Effector memory CD8-positive, alpha-beta T cell (primary cell): Measurements from ENCODE around the gene PARD3B.

Experiments
- ATAC-seq: fragments of 150-1000 bp; cut with Tn5 transposase; replicated peaks from 2 replicates; pipeline ENCODE4 v1.10.0; 2021; ENCODE audit warnings: mild to moderate bottlenecking, moderate library complexity
- DNase-seq, 3 experiments: peaks; one replicate each; pipeline ENCODE4 v3.0.0; 2021
- H3K27ac Mint-ChIP-seq, 2 donors: one replicate each; pipeline ENCODE4 v1.8.0; 2022; ENCODE audit warnings: mild to moderate bottlenecking in 2 of 2, mixed read lengths in 2 of 2, moderate library complexity in 2 of 2
- H3K27me3 Mint-ChIP-seq, 2 donors: one replicate each; pipeline ENCODE4 v1.8.0; 2022; ENCODE audit warnings: mixed read lengths in 2 of 2
- H3K36me3 Mint-ChIP-seq: one replicate; pipeline ENCODE4 v1.8.0; 2022; ENCODE audit warnings: mild to moderate bottlenecking, moderate library complexity, mixed read lengths; ENCODE audit not compliant: insufficient read depth
- H3K4me1 Mint-ChIP-seq, 2 donors: one replicate each; pipeline ENCODE4 v1.8.0; 2022; ENCODE audit warnings: low read depth in 2 of 2, mixed read lengths in 2 of 2
- H3K4me3 Mint-ChIP-seq, 2 donors: one replicate each; pipeline ENCODE4 v1.8.0; 2022; ENCODE audit warnings: mild to moderate bottlenecking in 2 of 2, mixed read lengths in 2 of 2, moderate library complexity in 2 of 2
- H3K9me3 Mint-ChIP-seq, 2 donors: one replicate each; pipeline ENCODE4 v1.8.0; 2022; ENCODE audit warnings: mixed read lengths in 2 of 2

Gene PARD3B

DNA sequence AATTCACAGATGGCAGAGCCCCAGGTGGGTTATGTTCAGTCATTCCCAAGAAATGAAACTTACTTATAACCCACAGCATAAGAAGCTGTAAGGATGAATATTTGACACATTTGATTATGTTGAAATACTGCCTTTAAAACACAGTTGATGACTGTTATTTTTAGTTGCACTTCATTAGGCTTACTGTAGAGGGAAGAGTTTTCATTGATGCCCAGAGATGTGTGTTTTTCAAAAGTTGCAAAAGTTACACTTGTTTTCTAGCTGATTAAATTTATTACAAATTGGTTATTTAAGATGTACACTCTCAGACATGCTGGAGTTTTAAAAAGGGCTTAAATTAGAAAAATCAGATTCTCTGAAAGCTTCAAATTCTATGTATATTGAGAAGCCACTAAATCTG lies 506.1 kb downstream of the PARD3B start:
- H3K4me1 Mint-ChIP-seq = peaks cover 0 to 2% of the 10 kb centered on the region in 2 donors
- DNase-seq = no peak
- no peak overlapping the region for H3K4me3 Mint-ChIP-seq
- H3K9me3 Mint-ChIP-seq = peaks cover 0 to 7% of the 10 kb centered on the region in 2 donors
- ATAC-seq = no peak
- H3K36me3 Mint-ChIP-seq = no peaks in the 10 kb centered on the region
- no peaks in the 10 kb centered on the region for H3K27me3 Mint-ChIP-seq
- no peak overlapping the region for H3K27ac Mint-ChIP-seq

DNA sequence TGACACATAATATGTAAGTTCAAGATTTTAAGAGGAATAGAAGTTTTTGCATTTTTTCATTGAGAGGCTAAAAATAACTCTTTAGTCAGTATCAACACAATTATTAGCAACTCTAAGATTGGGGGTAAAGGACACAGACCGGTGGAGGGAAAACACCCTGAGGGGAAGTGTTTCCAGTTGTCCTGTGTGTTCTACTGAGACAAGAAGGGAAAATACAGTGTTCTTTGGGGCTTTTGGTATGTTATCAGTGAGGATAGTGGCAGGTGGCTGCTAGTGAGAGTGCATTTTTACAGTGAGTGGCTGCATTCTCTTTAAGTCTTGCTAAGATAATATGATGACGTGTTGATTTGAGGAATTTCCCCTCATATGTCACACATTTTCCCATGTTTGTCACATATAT lies 507.5 kb downstream of the PARD3B start:
- no peaks in the 10 kb centered on the region for H3K36me3 Mint-ChIP-seq
- H3K4me1 Mint-ChIP-seq = peaks cover 0 to 2% of the 10 kb centered on the region in 2 donors
- H3K4me3 Mint-ChIP-seq = no peak overlapping the region
- H3K27me3 Mint-ChIP-seq = no peaks in the 10 kb centered on the region
- DNase-seq (no peak), ATAC-seq (no peak)
- H3K27ac Mint-ChIP-seq = peak overlapping the region in 1 of 2 donors; percentile 35
- H3K9me3 Mint-ChIP-seq = peaks cover 0 to 7% of the 10 kb centered on the region in 2 donors

DNA sequence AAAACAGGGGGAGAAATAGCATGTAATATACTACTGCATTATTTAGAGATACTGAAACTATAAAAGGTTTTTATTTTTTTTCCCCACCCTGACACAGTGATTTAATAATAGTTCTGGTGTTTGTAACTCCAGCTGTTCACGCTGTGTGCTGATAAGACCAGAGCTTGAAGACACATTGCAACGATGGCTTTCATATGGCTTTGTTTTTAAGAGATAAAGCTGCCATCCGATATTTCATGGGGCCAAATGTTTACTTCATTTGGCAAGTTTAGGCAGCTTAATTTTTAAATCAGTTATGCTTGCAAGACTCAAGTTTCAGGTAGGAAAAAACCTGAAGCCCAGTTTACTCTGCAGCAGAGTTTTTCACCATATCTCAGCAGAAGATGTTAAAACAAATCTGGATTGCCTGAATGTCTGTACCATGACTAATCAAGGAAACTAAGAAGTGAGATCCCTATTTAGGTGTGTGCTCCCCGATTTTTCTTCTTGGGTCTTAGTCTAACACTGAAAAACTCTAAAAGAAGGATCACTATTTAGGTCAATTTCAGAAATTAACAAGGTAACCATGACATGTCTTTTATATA lies 508.6 kb downstream of the PARD3B start:
- ATAC-seq = no peak
- Mint-ChIP-seq H3K36me3 (no peaks in the 10 kb centered on the region), H3K9me3 (peaks cover 3 to 5% of the 10 kb centered on the region in 2 donors), H3K27me3 (no peaks in the 10 kb centered on the region), H3K4me1 (peaks cover 0 to 2% of the 10 kb centered on the region in 2 donors), H3K27ac (no peak overlapping the region), H3K4me3 (no peak overlapping the region)
- DNase-seq = no peak

DNA sequence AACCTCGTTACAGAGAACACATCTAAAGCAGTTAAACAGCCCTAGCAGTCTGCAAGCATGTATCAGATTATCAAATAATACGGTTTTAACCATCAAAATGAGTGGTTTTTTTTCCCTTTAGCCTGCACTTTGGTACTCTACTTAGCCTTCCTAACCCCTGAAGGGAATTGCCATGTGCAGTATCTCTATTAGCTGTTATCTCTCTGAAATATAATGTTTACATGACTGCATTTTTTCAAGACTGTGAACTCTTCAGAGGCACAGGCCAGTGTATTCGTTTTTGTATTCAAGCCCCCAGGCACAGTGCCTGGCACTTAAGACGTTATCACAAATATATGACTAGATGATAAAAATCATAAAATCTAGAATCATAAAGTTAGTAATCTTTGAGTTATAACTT lies 509.5 kb downstream of the PARD3B start:
- H3K9me3 Mint-ChIP-seq = peaks cover 0 to 3% of the 10 kb centered on the region in 2 donors
- H3K36me3 Mint-ChIP-seq = no peaks in the 10 kb centered on the region
- DNase-seq (no peak), ATAC-seq (no peak)
- H3K27ac Mint-ChIP-seq = no peak overlapping the region
- no peaks in the 10 kb centered on the region for H3K27me3 Mint-ChIP-seq
- H3K4me1 Mint-ChIP-seq = peaks cover 0 to 2% of the 10 kb centered on the region in 2 donors
- no peak overlapping the region for H3K4me3 Mint-ChIP-seq

DNA sequence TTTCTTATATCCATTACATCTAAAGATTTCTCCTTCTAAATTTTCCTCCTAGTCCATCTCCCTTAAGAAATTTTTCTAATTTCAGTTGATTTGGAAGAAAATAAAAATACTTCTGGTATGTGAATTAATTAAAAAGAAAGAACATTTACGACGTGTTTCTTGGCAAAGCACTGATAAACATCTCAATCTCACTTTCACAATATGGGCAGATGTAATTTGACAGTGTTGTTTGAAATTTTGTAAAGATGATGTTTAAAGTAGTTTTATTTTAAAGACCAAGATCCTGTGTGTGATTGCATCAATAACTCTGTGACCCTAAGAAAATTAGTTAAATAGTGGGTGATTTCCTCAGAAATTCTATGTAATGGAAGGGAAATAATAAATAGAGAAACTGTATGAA lies 510.0 kb downstream of the PARD3B start:
- H3K4me1 Mint-ChIP-seq = peaks cover 0 to 2% of the 10 kb centered on the region in 2 donors
- peaks cover 0 to 3% of the 10 kb centered on the region in 2 donors for H3K9me3 Mint-ChIP-seq
- no peak overlapping the region for H3K27ac Mint-ChIP-seq
- H3K36me3 Mint-ChIP-seq = no peaks in the 10 kb centered on the region
- H3K4me3 Mint-ChIP-seq = no peak overlapping the region
- DNase-seq = no peak
- no peaks in the 10 kb centered on the region for H3K27me3 Mint-ChIP-seq
- no peak for ATAC-seq

- no peak for ATAC-seq
- Mint-ChIP-seq H3K36me3 (no peaks in the 10 kb centered on the region), H3K27me3 (no peaks in the 10 kb centered on the region), H3K4me3 (peak overlapping the region in 1 of 2 donors; percentile 10), H3K27ac (no peak overlapping the region), H3K4me1 (peaks cover 0 to 2% of the 10 kb centered on the region in 2 donors), H3K9me3 (peaks cover 0 to 3% of the 10 kb centered on the region in 2 donors)
- no peak for DNase-seq
Measured at GRCh38 chr2:205056151-205056561, 510.9 kb downstream of the PARD3B start.

GRCh38 chr2:205058409-205058808 lies 513.1 kb downstream of the PARD3B start:
- Mint-ChIP-seq H3K4me3 (no peak overlapping the region), H3K9me3 (peaks cover 0 to 3% of the 10 kb centered on the region in 2 donors), H3K36me3 (no peaks in the 10 kb centered on the region), H3K27me3 (no peaks in the 10 kb centered on the region), H3K4me1 (peaks cover 0 to 2% of the 10 kb centered on the region in 2 donors), H3K27ac (no peak overlapping the region)
- no peak for DNase-seq
- no peak for ATAC-seq

DNA sequence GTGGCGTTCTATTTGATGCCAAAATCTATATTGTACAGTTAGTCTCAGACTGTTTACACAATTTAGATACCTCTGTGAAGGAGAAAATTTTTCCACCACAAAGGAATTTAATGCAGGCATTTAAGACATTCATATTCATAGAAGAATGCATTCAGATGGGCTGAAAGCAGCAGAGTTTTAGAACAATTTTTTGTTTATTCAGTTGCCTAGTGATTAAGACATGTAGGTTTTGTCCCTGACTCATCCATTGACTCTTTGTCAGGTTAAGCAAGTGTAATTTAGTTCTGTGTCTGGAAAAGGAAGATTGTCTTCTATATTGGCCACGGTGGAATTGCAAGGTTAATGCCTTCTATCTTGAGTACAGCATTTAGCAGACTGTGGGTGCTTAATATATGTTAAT lies 515.0 kb downstream of the PARD3B start:
- Mint-ChIP-seq H3K27me3 (no peaks in the 10 kb centered on the region), H3K4me1 (peaks cover 0 to 2% of the 10 kb centered on the region in 2 donors), H3K4me3 (no peak overlapping the region), H3K27ac (no peak overlapping the region), H3K36me3 (no peaks in the 10 kb centered on the region), H3K9me3 (peaks cover 0 to 3% of the 10 kb centered on the region in 2 donors)
- ATAC-seq = no peak
- DNase-seq = no peak

DNA sequence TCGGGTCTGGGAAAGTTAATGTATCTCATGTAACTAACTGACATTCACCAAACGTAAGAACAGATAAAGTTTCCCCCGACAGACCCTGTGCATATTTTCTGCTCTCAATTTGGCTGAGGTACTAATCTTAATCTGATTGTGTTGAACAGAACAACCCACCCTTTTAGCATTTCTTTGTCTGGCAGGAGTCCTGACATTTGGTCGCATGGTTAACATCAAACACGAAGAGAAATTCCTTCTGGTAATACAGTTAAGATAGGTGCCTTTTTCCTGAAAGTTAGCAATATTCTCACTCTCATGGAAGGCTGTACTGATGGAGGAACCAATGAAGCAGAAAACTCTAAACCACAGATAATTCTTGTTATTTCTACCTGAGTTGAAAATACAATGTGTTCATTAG lies 520.8 kb downstream of the PARD3B start:
- no peak for DNase-seq

DNA sequence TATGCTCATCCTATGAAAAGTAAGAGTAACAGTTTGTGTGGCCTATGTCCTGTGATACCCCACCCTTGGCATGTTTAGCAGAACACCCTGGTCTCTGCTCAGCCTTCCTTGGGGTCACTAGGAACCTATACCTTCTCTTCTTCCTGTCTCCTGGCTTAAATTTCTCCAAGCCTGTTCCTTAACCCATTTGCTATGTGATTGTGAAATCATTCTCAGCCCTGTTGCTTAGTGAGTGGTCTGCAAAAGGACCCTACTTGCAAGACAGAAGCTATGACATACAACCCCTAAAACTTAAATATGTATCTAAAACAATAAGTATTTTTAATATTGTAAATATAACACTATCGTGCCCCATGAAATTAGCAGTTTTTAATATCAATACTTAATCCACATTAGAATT lies 524.7 kb downstream of the PARD3B start:
- no peak for ATAC-seq
- Mint-ChIP-seq H3K4me1 (no peaks in the 10 kb centered on the region), H3K27me3 (no peaks in the 10 kb centered on the region), H3K27ac (no peak overlapping the region), H3K36me3 (no peaks in the 10 kb centered on the region), H3K9me3 (peaks cover 0 to 3% of the 10 kb centered on the region in 2 donors), H3K4me3 (no peak overlapping the region)
- no peak for DNase-seq

More for the DNA sequence above, 520.8 kb downstream of the PARD3B start:
- no peaks in the 10 kb centered on the region for H3K4me1 Mint-ChIP-seq
- no peaks in the 10 kb centered on the region for H3K27me3 Mint-ChIP-seq
- no peaks in the 10 kb centered on the region for H3K36me3 Mint-ChIP-seq
- no peak overlapping the region for H3K4me3 Mint-ChIP-seq
- H3K9me3 Mint-ChIP-seq = peaks cover 0 to 3% of the 10 kb centered on the region in 2 donors
- no peak overlapping the region for H3K27ac Mint-ChIP-seq
- no peak for ATAC-seq

DNA sequence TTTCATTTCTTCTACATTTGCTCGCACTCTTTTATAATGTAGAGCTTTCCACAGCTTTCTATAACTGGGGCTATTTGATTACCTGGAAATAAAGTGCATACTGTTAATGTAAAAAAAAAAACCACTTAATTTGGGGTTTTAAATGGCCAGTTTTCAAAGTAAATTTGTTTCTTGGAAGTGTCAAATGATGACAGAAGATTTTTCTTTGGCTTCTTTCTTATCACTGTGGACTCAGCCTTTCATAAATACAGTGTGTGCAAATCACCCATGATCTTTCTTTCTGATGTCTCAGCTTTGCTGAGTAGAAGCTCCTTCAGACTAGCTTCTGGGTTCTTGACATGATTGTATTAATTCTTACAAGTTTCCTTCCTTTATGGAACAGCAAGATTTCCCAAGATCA lies 525.6 kb downstream of the PARD3B start:
- Mint-ChIP-seq H3K27ac (no peak overlapping the region), H3K4me3 (no peak overlapping the region)
- no peak for ATAC-seq

DNA sequence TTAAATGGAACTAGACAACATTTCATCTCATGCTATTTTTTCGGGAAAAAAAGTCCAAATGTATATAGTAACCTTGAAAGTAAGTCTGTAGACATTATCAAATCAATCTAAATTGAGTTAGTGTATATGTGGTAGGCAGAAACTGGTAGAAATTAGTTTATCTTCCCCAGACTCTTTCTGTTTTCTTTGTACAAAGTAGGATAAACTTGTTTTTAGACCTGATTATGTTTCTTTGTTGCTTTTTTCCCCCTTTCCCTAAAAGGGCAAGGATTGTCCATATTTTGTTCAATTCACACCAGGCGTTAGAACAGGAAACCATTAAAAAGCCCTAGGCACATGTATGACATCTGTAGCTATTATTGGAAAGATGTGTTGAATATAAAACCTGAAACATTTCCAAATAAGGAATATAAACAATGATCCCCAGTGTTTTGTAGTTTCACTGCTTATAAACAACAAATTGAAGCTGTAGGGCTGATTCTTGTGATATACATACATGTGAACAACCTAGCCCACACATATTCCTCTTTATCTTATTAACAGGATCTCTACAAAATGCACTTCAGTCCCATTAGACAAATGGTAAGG lies 528.3 kb downstream of the PARD3B start:
- Mint-ChIP-seq H3K4me3 (no peak overlapping the region), H3K9me3 (peaks cover 0 to 3% of the 10 kb centered on the region in 2 donors), H3K27ac (no peak overlapping the region), H3K27me3 (no peaks in the 10 kb centered on the region), H3K36me3 (no peaks in the 10 kb centered on the region), H3K4me1 (no peaks in the 10 kb centered on the region)
- ATAC-seq = no peak
- DNase-seq = no peak

More for the DNA sequence above, 525.6 kb downstream of the PARD3B start:
- peaks cover 0 to 3% of the 10 kb centered on the region in 2 donors for H3K9me3 Mint-ChIP-seq
- H3K4me1 Mint-ChIP-seq = no peaks in the 10 kb centered on the region
- DNase-seq = no peak
- H3K36me3 Mint-ChIP-seq = no peaks in the 10 kb centered on the region
- no peaks in the 10 kb centered on the region for H3K27me3 Mint-ChIP-seq

GRCh38 chr2:205076405-205076804 lies 531.1 kb downstream of the PARD3B start:
- ATAC-seq (no peak), DNase-seq (no peak)
- Mint-ChIP-seq H3K9me3 (no peaks in the 10 kb centered on the region), H3K27ac (no peak overlapping the region), H3K36me3 (no peaks in the 10 kb centered on the region), H3K4me3 (no peak overlapping the region), H3K4me1 (no peaks in the 10 kb centered on the region), H3K27me3 (no peaks in the 10 kb centered on the region)

DNA sequence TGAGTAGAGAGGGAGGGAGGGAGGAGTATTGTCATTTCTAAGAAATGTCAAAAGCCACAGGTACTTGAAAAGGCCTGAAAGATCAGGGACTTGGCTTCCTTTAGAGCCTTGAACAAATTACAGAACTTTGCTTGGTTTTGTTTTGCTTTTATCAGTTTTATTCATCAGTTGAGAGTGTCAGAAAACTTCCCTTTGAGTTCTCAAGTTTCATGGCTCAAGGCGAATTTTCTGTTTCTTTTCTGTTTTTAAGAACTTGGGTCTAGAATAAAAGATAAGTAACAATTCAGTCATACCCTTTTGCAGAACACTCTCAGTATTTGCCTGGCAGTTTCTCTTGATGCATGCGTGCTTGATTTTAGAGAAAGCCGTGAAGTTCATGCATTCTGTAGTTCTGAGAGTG lies 531.9 kb downstream of the PARD3B start:
- H3K4me3 Mint-ChIP-seq = no peak overlapping the region
- H3K9me3 Mint-ChIP-seq = no peaks in the 10 kb centered on the region
- no peaks in the 10 kb centered on the region for H3K4me1 Mint-ChIP-seq
- DNase-seq (no peak), ATAC-seq (no peak)
- no peaks in the 10 kb centered on the region for H3K36me3 Mint-ChIP-seq
- no peaks in the 10 kb centered on the region for H3K27me3 Mint-ChIP-seq
- H3K27ac Mint-ChIP-seq = peak overlapping the region in 1 of 2 donors; percentile 10
